WI38 (cell line): Measurements from ENCODE around the gene RPS28.
"Not testable (repeated sequence)": the region's sequence is repeated elsewhere in the genome, so short reads cannot be mapped to it uniquely, and the experiment has no call there.

Experiments
- H3K4me3 ChIP-seq: 2 replicates; pipeline ENCODE4 v1.5.1; 2011; ENCODE audit warnings: low read depth, mild to moderate bottlenecking, control low read depth, low read length
- TF ChIP-seq, protein P1 (sequence below): IDR thresholded peaks from 2 replicates; pipeline ENCODE4 v1.5.1; 2012; ENCODE audit warnings: low read depth, mild to moderate bottlenecking, control low read depth, low read length

Gene RPS28

DNA sequence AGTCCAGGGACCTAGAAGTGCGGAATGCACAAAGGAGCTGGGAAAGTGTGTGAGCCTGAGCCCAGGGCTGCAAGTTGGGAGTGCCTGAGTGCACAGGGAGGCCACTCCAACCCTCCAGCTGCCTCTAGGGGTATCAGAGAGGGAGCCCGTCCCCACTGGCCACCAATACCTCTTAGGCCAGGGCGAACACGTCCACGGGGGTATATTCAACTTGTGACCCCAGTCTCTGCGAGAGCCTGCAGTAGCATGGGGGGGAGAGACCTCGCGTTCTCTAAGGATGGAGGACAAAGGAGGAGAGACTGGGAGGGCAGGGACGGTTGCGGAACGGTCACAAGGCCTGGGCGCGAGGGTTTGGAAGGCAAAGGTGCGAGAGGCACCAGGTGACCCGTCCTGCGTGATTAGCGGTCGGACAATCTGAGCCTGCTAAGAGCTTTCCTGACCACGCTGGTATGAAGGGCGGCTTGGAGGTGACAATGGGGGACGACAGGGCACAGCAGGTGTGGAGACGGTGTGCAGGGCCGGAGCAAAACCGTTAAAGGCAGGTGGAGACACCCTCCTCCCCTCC is 13.8 kb upstream of the RPS28 start:
- TF ChIP-seq, protein P1, sequence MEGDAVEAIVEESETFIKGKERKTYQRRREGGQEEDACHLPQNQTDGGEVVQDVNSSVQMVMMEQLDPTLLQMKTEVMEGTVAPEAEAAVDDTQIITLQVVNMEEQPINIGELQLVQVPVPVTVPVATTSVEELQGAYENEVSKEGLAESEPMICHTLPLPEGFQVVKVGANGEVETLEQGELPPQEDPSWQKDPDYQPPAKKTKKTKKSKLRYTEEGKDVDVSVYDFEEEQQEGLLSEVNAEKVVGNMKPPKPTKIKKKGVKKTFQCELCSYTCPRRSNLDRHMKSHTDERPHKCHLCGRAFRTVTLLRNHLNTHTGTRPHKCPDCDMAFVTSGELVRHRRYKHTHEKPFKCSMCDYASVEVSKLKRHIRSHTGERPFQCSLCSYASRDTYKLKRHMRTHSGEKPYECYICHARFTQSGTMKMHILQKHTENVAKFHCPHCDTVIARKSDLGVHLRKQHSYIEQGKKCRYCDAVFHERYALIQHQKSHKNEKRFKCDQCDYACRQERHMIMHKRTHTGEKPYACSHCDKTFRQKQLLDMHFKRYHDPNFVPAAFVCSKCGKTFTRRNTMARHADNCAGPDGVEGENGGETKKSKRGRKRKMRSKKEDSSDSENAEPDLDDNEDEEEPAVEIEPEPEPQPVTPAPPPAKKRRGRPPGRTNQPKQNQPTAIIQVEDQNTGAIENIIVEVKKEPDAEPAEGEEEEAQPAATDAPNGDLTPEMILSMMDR: no peak
- peak overlapping the region; percentile 67 for H3K4me3 ChIP-seq

DNA sequence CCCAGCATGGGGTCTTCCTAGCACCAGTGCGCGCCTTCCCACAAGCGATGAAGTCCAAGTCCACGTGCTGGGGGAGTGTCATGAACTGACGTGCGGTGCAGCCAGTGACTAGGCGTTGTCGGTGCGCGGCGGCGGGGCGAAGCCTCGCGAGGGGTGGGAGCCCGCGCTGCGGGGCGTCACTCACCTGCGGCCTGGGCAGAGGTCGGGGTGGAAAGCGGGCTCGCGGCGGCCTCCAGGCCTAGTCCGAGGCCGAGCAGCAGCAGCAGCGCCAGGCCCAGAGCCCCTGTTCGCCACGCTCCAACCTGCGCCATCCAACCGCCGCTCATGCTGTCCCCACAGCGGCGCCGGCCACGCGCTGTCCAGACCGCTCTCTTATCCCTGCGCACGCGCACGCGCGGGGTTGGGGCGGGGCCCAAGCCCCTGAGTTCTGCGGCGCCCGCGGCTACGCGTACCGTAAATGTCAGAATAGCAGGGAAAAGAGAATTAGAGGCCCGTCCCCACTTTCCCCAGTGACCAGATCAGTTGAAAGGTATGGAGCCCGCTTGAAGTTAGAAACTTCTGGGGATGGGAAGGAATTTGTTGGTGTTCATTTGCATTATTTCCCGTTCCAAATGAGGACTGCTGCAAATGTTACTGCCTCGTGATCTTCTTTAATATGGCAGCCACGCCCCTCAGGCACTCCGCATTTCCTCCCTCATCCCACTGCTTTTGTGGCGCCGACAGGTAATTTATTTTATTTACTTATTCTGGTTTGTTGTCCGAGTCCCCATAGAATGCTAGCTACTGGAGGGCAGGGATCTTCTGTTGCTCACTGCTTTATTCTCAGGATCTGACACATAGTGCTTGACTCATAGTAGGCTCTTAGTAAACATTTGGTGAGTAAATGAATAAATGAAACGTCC is 13.1 kb upstream of the RPS28 start, which contains the start of gene CD320:
TSS of gene CD320 (minus strand) at position 394 of the 902 bp plus-strand sequence. CDS start at position 326, 68 bp downstream.
- TF ChIP-seq, protein P1: no peak
- peak within 1 kb of the TSS; percentile 67 for H3K4me3 ChIP-seq

DNA sequence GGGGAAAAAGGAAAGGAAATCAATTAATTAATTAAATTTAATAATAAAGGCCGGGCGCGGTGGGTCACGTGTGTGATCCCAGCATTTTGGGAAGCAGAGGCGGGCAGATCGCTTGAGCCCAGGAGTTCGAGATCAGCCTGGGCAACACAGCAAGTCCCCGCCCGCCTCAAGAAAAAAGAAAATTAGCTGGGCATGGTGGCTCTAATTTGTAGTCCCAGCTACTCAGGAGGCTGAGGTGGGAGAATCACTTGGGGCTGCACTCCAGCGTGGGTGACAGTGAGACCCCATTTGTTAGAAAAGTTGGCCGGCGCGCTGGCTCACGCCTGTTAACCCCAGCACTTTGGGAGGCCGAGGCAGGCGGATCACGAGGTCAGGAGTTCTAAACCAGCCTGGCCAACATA is 12.4 kb upstream of the RPS28 start:
- TF ChIP-seq, protein P1: no peak
- H3K4me3 ChIP-seq: peak overlapping the region; percentile 67; the same call in 1 of the 2 replicates

DNA sequence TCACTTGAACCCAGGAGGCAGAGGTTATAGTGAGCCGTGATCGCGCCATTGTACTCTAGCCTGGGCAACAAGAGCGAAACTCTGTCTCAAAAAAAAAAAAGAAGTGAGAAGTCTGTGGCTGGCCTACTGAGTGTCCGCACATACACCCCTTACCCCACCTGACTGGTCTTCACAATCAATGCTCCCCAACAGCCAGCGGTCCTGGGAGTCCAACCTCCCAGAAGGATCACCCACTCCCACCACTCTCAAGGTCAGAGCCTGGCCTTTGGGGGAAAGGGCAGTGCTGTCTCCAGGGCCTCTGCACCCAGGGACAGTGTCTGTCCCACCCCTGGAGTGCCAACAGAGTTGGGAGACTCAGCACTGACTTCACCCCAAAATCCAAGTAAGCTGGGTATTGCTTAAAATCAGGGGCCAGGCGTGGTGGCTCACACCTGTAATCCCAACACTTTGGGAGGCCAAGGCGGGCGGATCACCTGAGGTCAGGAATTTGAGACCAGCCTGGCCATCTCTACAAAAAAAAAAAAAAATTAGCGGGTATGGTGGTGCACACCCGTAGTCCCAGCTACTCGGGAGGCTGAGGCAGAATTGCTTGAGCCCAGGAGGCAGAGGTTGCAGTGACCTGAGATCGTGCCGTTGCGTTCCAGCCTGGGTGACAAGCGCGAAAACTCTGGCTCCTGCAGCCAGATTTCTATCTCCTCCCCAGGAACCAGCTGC is 10.8 kb upstream of the RPS28 start:
- no peak overlapping the region for H3K4me3 ChIP-seq
- TF ChIP-seq, protein P1: no peak

DNA sequence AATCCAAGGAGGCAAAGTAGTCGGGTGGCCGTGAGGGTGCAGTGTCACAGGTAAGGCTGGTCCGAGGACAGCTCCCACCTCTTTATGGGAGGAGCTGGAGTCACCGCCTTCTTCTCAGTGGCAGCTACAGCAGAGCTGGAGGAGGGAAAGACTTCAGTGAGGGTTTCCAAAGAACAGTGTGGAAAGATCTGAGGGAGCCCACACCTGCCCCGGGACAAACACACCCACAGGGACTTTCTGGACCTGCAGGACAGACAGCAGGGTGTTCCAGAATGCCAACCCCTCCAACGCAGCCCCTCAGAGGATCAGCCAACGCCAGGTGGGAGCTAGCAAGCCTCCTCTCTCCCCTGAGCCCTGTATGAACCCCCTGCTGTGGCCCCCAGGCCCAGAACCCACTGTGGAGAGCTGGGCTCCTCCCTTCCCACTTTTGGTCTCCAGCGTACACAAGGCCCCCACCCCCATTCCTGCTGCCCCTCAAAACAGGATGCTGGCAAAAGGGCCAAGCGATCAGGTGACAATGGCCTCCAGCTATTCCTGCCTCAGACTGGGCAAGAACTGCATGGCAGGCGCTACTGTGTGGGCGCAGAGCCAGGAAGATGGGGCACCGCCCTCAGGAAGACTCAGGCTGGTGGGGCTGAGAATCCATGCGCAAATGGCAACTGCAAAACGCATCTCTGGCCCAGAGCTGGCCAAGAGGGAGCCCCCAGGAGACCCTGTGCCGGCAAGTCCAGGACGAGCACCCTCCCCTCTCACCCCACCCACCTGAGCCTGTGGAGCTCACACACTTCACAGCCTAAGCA is 9.6 kb upstream of the RPS28 start:
- TF ChIP-seq, protein P1: no peak
- no peak overlapping the region for H3K4me3 ChIP-seq

DNA sequence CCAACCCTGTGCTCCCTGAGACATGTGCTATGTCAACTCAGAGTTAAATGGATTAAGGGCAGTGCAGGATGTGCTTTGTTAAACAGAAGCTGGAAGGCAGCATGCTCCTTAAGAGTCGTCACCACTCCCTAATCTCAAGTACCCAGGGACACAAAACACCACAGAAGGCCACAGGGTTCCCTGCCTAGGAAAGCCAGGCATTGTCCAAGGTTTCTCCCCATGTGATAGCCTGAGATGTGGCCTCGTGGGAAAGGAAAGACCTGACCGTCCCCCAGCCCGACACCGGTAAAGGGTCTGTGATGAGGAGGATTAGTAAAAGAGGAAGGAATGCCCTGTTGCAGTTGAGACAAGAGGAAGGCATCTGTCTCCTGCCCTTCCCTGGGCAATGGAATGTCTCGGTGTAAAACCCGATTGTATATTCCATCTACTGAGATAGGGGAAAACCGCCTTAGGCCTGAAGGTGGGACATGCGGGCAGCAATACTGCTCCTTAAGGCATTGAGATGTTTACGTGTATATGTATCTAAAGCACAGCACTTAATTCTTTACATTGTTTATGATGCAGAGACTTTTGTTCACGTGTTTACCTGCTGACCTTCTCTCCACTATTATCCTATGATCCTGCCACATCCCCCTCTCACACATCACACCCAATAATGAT is 6.2 kb upstream of the RPS28 start:
- H3K4me3 ChIP-seq: not testable (repeated sequence)
